ENCODE data around the gene MAP4K5. TPM values are rescaled to one million over a fixed set of nuclear protein-coding genes. Genes with fewer than 3 reads are reported as not detected.

MAP4K5 gene
- total and polyA plus RNA-seq, 12 donors, result 9.2 to 205 (median 33.4) TPM

DNA sequence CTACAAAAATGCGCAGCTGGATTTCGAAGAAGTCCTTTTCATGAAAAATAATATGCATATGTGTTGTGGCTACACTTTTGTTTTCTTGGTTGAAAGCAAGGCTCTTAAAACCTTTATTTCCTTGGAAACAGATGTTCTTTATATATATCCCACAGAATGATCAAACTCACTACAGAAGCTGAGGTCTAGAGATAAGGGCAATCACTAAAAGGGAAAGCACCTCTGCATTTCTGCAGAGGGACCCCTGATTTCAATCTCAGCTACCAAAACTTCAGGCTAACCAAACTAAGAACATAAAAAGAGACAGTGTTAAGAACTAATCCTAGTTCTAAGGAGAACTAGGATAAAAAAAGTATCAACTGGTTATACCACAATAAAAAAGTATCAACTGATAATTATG is 70.3 kb downstream of the MAP4K5 start:
- TF ChIP-seq CTCF (IDR thresholded peaks at IDR 0.05) (no peak), POLR2A (IDR thresholded peaks at IDR 0.05) (no peak)
- peaks cover 0 to 30% of the 10 kb centered on the region in 2 donors for H3K36me3 ChIP-seq (replicated peaks in 1 of 2)
- H3K9me3 ChIP-seq (replicated peaks in 1 of 3), result peaks cover 0 to 4% (median 0%) of the 10 kb centered on the region in 3 donors
- no peak overlapping the region for H3K4me3 ChIP-seq
- H3K27ac ChIP-seq, result no peak overlapping the region
- no peak for DNase-seq
- 97 to 99% (median 98%) methylated on average over 2 of the region's 2 CpGs for WGBS, 4 donors
- intact Hi-C loops (cut with DNase I), result no loop called here
- no peaks in the 10 kb centered on the region for H3K4me1 ChIP-seq (replicated peaks in 1 of 2)
- no peaks in the 10 kb centered on the region for H3K27me3 ChIP-seq

- Histone ChIP-seq H3K27me3 (no peaks in the 10 kb centered on the region), H3K4me3 (no peak overlapping the region), H3K27ac (peak overlapping the region in 3 of 5 donors; percentile 29 to 72 (median 54)), H3K9me3 (replicated peaks in 1 of 3) (no peaks in the 10 kb centered on the region), H3K36me3 (replicated peaks in 1 of 2) (peaks cover 0 to 13% of the 10 kb centered on the region in 2 donors), H3K4me1 (replicated peaks in 1 of 2) (peaks cover 0 to 7% of the 10 kb centered on the region in 2 donors)
- DNase-seq, result no peak
- intact Hi-C loops (cut with DNase I), result no loop called here
- TF ChIP-seq CTCF (IDR thresholded peaks at IDR 0.05), result no peak
- TF ChIP-seq POLR2A (IDR thresholded peaks at IDR 0.05), result no peak
- 96 to 99% (median 97%) methylated on average over 2 of the region's 2 CpGs for WGBS, 4 donors
Observed at GRCh38 chr14:50453869-50454268, 78.5 kb downstream of the MAP4K5 start.

GRCh38 chr14:50452979-50453705 is 79.2 kb downstream of the MAP4K5 start:
- intact Hi-C loops (cut with DNase I), result no loop called here
- Histone ChIP-seq H3K27me3 (no peaks in the 10 kb centered on the region), H3K4me1 (replicated peaks in 1 of 2) (peaks cover 0 to 7% of the 10 kb centered on the region in 2 donors), H3K27ac (peak overlapping the region in 4 of 5 donors; percentile 23 to 72 (median 42)), H3K4me3 (no peak overlapping the region), H3K36me3 (replicated peaks in 1 of 2) (peaks cover 0 to 13% of the 10 kb centered on the region in 2 donors), H3K9me3 (replicated peaks in 1 of 3) (no peaks in the 10 kb centered on the region)
- TF ChIP-seq CTCF (IDR thresholded peaks at IDR 0.05) (no peak), POLR2A (IDR thresholded peaks at IDR 0.05) (no peak)
- 43 to 57% (median 47%) methylated on average over 3 of the region's 3 CpGs for WGBS, 4 donors
- peak in 3 of 7 donors; percentile 19 to 45 (median 21) for DNase-seq

GRCh38 chr14:50452296-50452695 is 80.1 kb downstream of the MAP4K5 start:
- Histone ChIP-seq H3K36me3 (replicated peaks in 1 of 2) (peaks cover 0 to 13% of the 10 kb centered on the region in 2 donors), H3K4me3 (no peak overlapping the region), H3K27me3 (no peaks in the 10 kb centered on the region), H3K27ac (peak overlapping the region in 2 of 5 donors; percentile 29 to 72), H3K4me1 (replicated peaks in 1 of 2) (peaks cover 0 to 15% of the 10 kb centered on the region in 2 donors), H3K9me3 (replicated peaks in 1 of 3) (no peaks in the 10 kb centered on the region)
- intact Hi-C loops (cut with DNase I), result no loop called here
- 89 to 100% (median 95%) methylated on average over 1 of the region's 1 CpG for WGBS, 4 donors
- TF ChIP-seq POLR2A (IDR thresholded peaks at IDR 0.05) (no peak), CTCF (IDR thresholded peaks at IDR 0.05) (no peak)
- no peak for DNase-seq

Data from adrenal gland (tissue), 12 donors.